PC-9 (cell line): ENCODE data around the gene C1QL4. TPM values are rescaled to one million over a fixed set of nuclear protein-coding genes. Genes with fewer than 3 reads are reported as not detected.
A peak's percentile ranks its signal among the peaks of the same experiment; 100 is the strongest.

Experiments used
- BruUV-seq: library from RNA; stranded (reverse); fragments of 400-500 nt; replicated peaks from 2 replicates; lab custom pipeline; 2021; lab: Mats Ljungman, UMichigan
- CTCF ChIA-PET: fragments of 300-600 bp; sonication (Branson Sonifier 250); formaldehyde crosslinking; loops from one replicate; lab custom pipeline; 2022; ENCODE audit warnings: antibody characterized with exemption; lab: Charles Lee
- POLR2A ChIA-PET: fragments of 300-600 bp; sonication (Branson Sonifier 250); formaldehyde crosslinking; loops from one replicate; lab custom pipeline; 2022; ENCODE audit warnings: antibody characterized with exemption; ENCODE audit not compliant: unreplicated experiment; lab: Charles Lee
- DNase-seq, 2 experiments: peaks; one replicate each; pipeline versions ENCODE4 v3.0.0 to v3.0.0-alpha.2; 2015 to 2022; ENCODE audit warnings: mixed read lengths in 1 of 2
- H2AFZ ChIP-seq: fragments of 200-600 bp; sonication (generic); 2 replicates; pipeline ENCODE4 v1.8.1; 2017; ENCODE audit warnings: antibody characterized with exemption
- H3F3A ChIP-seq: fragments of 200-600 bp; sonication (generic); 2 replicates; pipeline ENCODE4 v1.8.1; 2017; ENCODE audit warnings: antibody characterized with exemption, mild to moderate bottlenecking, low read depth; ENCODE audit not compliant: insufficient read depth
- H3K27ac ChIP-seq: fragments of 200-600 bp; sonication (generic); 2 replicates; pipeline ENCODE4 v1.6.1; 2016; ENCODE audit warnings: mixed run types
- H3K27me3 ChIP-seq: fragments of 200-600 bp; sonication (generic); 2 replicates; pipeline ENCODE4 v1.6.1; 2016; ENCODE audit warnings: low read depth, mixed run types; ENCODE audit not compliant: insufficient read depth
- H3K36me3 ChIP-seq: fragments of 200-600 bp; sonication (generic); 2 replicates; pipeline ENCODE4 v1.6.1; 2016; ENCODE audit warnings: low read depth, mixed run types
- H3K4me1 ChIP-seq: fragments of 200-600 bp; sonication (generic); replicated peaks from 2 replicates; pipeline ENCODE4 v1.6.1; 2016; ENCODE audit warnings: mixed run types; ENCODE audit not compliant: insufficient read depth
- H3K4me2 ChIP-seq: fragments of 200-600 bp; sonication (generic); 2 replicates; pipeline ENCODE4 v1.6.1; 2017; ENCODE audit warnings: mixed run types
- H3K4me3 ChIP-seq: fragments of 200-600 bp; sonication (generic); 2 replicates; pipeline ENCODE4 v1.6.1; 2016; ENCODE audit warnings: mixed run types
- H3K79me2 ChIP-seq: fragments of 200-600 bp; sonication (generic); 2 replicates; pipeline ENCODE4 v1.6.1; 2017; ENCODE audit warnings: low read depth, mixed run types
- H3K9me2 ChIP-seq: fragments of 200-600 bp; sonication (generic); 2 replicates; pipeline ENCODE4 v1.8.1; 2017; ENCODE audit warnings: mild to moderate bottlenecking; ENCODE audit not compliant: insufficient read depth
- H3K9me3 ChIP-seq: fragments of 200-600 bp; sonication (generic); 2 replicates; pipeline ENCODE4 v1.8.1; 2016; ENCODE audit warnings: low read depth; ENCODE audit not compliant: insufficient read depth
- H4K20me1 ChIP-seq: fragments of 200-600 bp; sonication (generic); 2 replicates; pipeline ENCODE4 v1.8.1; 2017; ENCODE audit not compliant: insufficient read depth
- EZH2 ChIP-seq: fragments of 200-600 bp; sonication (generic); IDR thresholded peaks from 2 replicates; pipeline ENCODE4 v1.8.0; 2017; ENCODE audit warnings: antibody characterized with exemption, low read depth
- intact Hi-C: fragments of 100-400 bp; cut with micrococcal nuclease; formaldehyde crosslinking; loops from one replicate; pipeline ENCODE4 v1.10.0; 2022; ENCODE audit not compliant: unreplicated experiment
- total RNA-seq: library from RNA; stranded (reverse); gene quantifications from 2 replicates; pipeline ENCODE4 v1.2.3, GENCODE V29; 2021
- TF ChIP-seq, protein P1 (sequence below): fragments of 200-600 bp; sonication (generic); conservative IDR thresholded peaks from 2 replicates; pipeline ENCODE4 v1.6.1; 2017; ENCODE audit warnings: mixed run types, antibody characterized with exemption, mild to moderate bottlenecking, moderate library complexity

The C1QL4 gene
- total RNA-seq, 1 experiment from 2014 or later = 0.22 TPM

GRCh38 chr12:49375406-49375805 lies 38.4 kb upstream of the C1QL4 start:
- ChIA-PET CTCF (interaction anchor here (0.5 to 0.7 kb wide), 2 partner anchors 12 to 56 kb away, joined by 4 to 12 read pairs; no protein-coding TSS in a partner anchor), POLR2A (no interaction called here)
- no TSS peak for BruUV-seq
- H3K9me3 ChIP-seq = no peaks in the 10 kb centered on the region
- intact Hi-C loops = no loop called here
- no peak for TF ChIP-seq EZH2
- TF ChIP-seq, protein P1, sequence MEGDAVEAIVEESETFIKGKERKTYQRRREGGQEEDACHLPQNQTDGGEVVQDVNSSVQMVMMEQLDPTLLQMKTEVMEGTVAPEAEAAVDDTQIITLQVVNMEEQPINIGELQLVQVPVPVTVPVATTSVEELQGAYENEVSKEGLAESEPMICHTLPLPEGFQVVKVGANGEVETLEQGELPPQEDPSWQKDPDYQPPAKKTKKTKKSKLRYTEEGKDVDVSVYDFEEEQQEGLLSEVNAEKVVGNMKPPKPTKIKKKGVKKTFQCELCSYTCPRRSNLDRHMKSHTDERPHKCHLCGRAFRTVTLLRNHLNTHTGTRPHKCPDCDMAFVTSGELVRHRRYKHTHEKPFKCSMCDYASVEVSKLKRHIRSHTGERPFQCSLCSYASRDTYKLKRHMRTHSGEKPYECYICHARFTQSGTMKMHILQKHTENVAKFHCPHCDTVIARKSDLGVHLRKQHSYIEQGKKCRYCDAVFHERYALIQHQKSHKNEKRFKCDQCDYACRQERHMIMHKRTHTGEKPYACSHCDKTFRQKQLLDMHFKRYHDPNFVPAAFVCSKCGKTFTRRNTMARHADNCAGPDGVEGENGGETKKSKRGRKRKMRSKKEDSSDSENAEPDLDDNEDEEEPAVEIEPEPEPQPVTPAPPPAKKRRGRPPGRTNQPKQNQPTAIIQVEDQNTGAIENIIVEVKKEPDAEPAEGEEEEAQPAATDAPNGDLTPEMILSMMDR = no peak
- no peak overlapping the region for H2AFZ ChIP-seq
- H3K27me3 ChIP-seq = no peaks in the 10 kb centered on the region
- no peak for DNase-seq
- 0 out of 2 replicates have a peak, but pooled peaks cover 5% of the 10 kb centered on the region for H3K36me3 ChIP-seq
- H3K9me2 ChIP-seq = no peaks in the 10 kb centered on the region
- H4K20me1 ChIP-seq = peaks cover 10% of the 10 kb centered on the region; the same call in 1 of the 2 replicates
- H3K4me3 ChIP-seq = no peak overlapping the region
- peaks cover 3% of the 10 kb centered on the region; the same call in 1 of the 2 replicates for H3F3A ChIP-seq
- no peaks in the 10 kb centered on the region for H3K4me1 ChIP-seq
- H3K4me2 ChIP-seq = no peak overlapping the region
- H3K79me2 ChIP-seq = peaks cover 73% of the 10 kb centered on the region
- no peak overlapping the region for H3K27ac ChIP-seq

DNA sequence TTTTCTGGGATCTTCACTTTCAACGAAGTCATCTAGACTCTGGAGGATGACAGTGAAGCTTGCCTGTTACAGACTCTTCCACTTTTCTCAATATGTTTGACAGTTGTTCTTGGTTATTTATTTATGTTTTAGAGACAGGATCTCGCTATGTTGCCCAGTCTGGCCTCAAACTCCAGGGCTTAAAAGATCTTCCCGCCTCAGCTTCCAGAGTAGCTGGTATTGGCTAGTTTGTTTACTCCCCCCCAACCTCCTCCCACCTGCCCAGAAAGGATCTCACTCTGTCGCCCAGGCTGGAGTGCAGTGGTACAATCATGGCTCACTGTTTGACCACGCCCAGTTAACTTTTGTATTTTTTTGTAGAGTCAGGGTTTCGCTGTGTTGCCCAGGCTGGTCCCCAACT lies 33.6 kb upstream of the C1QL4 start:
- H3K4me1 ChIP-seq = peaks cover 25% of the 10 kb centered on the region
- no peak for TF ChIP-seq EZH2
- TF ChIP-seq, protein P1 = no peak
- H3K27ac ChIP-seq = no peak overlapping the region
- H3K27me3 ChIP-seq = no peaks in the 10 kb centered on the region
- H3K79me2 ChIP-seq = peaks cover 76% of the 10 kb centered on the region
- CTCF ChIA-PET = interaction anchor here (0.7 kb wide), 1 partner anchor 70 kb away, joined by 6 read pairs; no protein-coding TSS in a partner anchor
- H3K9me2 ChIP-seq = no peaks in the 10 kb centered on the region
- H3K4me3 ChIP-seq = no peak overlapping the region
- H3K4me2 ChIP-seq = no peak overlapping the region
- POLR2A ChIA-PET = no interaction called here
- H3K9me3 ChIP-seq = no peaks in the 10 kb centered on the region
- intact Hi-C loops = no loop called here
- no peak for DNase-seq
- H3F3A ChIP-seq = peaks cover 18% of the 10 kb centered on the region
- H2AFZ ChIP-seq = no peak overlapping the region
- H3K36me3 ChIP-seq = 0 out of 2 replicates have a peak, but pooled peaks cover 5% of the 10 kb centered on the region
- no TSS peak for BruUV-seq
- H4K20me1 ChIP-seq = peaks cover 10% of the 10 kb centered on the region; the same call in 1 of the 2 replicates

DNA sequence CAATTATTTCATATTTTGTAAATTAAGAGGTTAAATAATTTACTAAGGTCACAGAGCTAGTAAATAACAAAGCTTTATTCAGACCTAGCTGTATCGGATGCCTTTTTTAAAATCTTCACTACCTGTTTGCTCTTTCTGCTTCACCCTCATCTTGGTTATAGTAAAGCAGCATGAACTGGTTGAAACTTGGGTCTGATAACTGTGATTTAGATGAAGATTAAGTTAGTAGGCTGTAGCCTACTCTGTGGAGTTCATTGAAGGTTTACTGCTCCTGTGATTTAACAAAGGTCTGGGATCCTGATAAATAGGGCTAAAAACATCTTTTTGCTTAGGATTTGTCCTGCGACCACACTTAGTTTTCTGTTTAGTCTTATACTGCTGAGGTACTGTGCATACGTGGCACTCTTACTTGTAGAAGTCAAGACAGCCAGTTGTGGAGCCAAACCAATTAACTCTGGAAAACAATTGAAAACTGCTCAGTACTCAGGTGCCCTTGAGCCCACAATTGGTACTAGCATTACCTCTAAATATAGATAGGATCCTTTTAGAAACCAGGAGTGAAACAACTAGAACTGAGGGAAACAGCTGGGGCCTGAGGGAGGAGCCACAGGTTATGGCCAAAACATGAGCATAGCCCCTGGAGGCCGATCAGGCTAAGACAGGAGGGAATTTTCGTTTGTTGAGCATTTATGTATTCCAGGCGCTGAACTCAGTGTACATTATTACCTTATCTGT lies 32.6 kb upstream of the C1QL4 start:
- CTCF ChIA-PET = no interaction called here
- BruUV-seq = no TSS peak
- peaks cover 10% of the 10 kb centered on the region; the same call in 1 of the 2 replicates for H4K20me1 ChIP-seq

More for the DNA sequence above, 32.6 kb upstream of the C1QL4 start:
- 0 out of 2 replicates have a peak, but pooled peaks cover 5% of the 10 kb centered on the region for H3K36me3 ChIP-seq
- DNase-seq = no peak
- H3K4me3 ChIP-seq = peak overlapping the region; percentile 93; the same call in 1 of the 2 replicates
- peaks cover 69% of the 10 kb centered on the region for H3K79me2 ChIP-seq
- H3K4me2 ChIP-seq = peak overlapping the region; percentile 98
- TF ChIP-seq, protein P1 = no peak; the same call in 1 of the 2 replicates
- no peak for TF ChIP-seq EZH2
- H3K9me2 ChIP-seq = no peaks in the 10 kb centered on the region
- POLR2A ChIA-PET = no interaction called here
- no peaks in the 10 kb centered on the region for H3K9me3 ChIP-seq
- H3F3A ChIP-seq = peaks cover 27% of the 10 kb centered on the region
- H3K27ac ChIP-seq = no peak overlapping the region; the same call in 1 of the 2 replicates
- H3K27me3 ChIP-seq = no peaks in the 10 kb centered on the region
- intact Hi-C loops = loop anchor here (5.0 to 10.0 kb wide), 2 partner anchors 198 to 335 kb away; partner anchors contain the start of genes FMNL3 and MCRS1
- no peak overlapping the region for H2AFZ ChIP-seq
- H3K4me1 ChIP-seq = peaks cover 35% of the 10 kb centered on the region
